Measurements from ENCODE around the gene OSBPL6.
"Not testable (repeated sequence)": the region's sequence is repeated elsewhere in the genome, so short reads cannot be mapped to it uniquely, and the experiment has no call there.

DNA sequence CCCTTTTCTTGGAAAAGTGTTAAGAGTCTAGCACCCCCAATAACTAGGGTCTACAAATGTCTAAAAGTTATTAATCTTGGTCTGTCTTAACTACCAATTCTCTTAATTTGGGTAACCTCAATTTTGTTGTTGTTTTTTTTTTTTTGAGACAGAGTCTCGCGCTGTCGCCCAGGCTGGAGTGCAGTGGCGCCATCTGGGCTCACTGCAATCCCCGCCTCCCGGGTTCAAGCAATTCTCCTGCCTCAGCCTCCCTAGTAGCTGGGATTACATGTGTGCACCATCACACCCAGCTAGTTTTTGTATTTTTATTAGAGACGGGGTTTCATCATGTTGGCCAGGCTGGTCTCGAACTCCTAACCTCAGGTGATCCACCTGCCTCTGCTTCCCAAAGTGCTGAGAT, 218.1 kb downstream of the OSBPL6 start:
- TF ChIP-seq CHD2 (IDR thresholded peaks at IDR 0.05; ENCODE audit: borderline replicate concordance, low read depth, low read length); KAT2A (conservative IDR thresholded peaks at IDR 0.05; ENCODE audit: control insufficient read depth, low read depth, low read length); JUNB (IDR thresholded peaks at IDR 0.05); YY1 (IDR thresholded peaks at IDR 0.05; ENCODE audit: low read depth, low read length); POLR2AphosphoS5 (IDR thresholded peaks at IDR 0.05; ENCODE audit: low read length); TCF12 (IDR thresholded peaks at IDR 0.05; ENCODE audit: low read depth, low read length); POLR2A (IDR thresholded peaks at IDR 0.05; ENCODE audit: low read depth, low read length): not testable (repeated sequence)
- TF ChIP-seq, protein P1, sequence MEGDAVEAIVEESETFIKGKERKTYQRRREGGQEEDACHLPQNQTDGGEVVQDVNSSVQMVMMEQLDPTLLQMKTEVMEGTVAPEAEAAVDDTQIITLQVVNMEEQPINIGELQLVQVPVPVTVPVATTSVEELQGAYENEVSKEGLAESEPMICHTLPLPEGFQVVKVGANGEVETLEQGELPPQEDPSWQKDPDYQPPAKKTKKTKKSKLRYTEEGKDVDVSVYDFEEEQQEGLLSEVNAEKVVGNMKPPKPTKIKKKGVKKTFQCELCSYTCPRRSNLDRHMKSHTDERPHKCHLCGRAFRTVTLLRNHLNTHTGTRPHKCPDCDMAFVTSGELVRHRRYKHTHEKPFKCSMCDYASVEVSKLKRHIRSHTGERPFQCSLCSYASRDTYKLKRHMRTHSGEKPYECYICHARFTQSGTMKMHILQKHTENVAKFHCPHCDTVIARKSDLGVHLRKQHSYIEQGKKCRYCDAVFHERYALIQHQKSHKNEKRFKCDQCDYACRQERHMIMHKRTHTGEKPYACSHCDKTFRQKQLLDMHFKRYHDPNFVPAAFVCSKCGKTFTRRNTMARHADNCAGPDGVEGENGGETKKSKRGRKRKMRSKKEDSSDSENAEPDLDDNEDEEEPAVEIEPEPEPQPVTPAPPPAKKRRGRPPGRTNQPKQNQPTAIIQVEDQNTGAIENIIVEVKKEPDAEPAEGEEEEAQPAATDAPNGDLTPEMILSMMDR (IDR thresholded peaks at IDR 0.05 in 2 of 3, conservative IDR thresholded peaks at IDR 0.05 in 1 of 3; ENCODE audit: control insufficient read depth in 2 of 3, extremely low read depth in 1 of 3, insufficient read depth in 1 of 3, low read depth in 3 of 3, low read length in 3 of 3) = not testable (repeated sequence)
- TF ChIP-seq, protein P2, sequence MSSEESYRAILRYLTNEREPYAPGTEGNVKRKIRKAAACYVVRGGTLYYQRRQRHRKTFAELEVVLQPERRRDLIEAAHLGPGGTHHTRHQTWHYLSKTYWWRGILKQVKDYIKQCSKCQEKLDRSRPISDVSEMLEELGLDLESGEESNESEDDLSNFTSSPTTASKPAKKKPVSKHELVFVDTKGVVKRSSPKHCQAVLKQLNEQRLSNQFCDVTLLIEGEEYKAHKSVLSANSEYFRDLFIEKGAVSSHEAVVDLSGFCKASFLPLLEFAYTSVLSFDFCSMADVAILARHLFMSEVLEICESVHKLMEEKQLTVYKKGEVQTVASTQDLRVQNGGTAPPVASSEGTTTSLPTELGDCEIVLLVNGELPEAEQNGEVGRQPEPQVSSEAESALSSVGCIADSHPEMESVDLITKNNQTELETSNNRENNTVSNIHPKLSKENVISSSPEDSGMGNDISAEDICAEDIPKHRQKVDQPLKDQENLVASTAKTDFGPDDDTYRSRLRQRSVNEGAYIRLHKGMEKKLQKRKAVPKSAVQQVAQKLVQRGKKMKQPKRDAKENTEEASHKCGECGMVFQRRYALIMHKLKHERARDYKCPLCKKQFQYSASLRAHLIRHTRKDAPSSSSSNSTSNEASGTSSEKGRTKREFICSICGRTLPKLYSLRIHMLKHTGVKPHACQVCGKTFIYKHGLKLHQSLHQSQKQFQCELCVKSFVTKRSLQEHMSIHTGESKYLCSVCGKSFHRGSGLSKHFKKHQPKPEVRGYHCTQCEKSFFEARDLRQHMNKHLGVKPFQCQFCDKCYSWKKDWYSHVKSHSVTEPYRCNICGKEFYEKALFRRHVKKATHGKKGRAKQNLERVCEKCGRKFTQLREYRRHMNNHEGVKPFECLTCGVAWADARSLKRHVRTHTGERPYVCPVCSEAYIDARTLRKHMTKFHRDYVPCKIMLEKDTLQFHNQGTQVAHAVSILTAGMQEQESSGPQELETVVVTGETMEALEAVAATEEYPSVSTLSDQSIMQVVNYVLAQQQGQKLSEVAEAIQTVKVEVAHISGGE (CRISPR knock-in tag; IDR thresholded peaks at IDR 0.05) = not testable (repeated sequence)
- TF ChIP-seq, protein P3, sequence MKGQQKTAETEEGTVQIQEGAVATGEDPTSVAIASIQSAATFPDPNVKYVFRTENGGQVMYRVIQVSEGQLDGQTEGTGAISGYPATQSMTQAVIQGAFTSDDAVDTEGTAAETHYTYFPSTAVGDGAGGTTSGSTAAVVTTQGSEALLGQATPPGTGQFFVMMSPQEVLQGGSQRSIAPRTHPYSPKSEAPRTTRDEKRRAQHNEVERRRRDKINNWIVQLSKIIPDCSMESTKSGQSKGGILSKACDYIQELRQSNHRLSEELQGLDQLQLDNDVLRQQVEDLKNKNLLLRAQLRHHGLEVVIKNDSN (IDR thresholded peaks at IDR 0.05; ENCODE audit: borderline replicate concordance, extremely low read length, insufficient read depth, low read depth, low read length) = not testable (repeated sequence)
- TF ChIP-seq, protein P4, sequence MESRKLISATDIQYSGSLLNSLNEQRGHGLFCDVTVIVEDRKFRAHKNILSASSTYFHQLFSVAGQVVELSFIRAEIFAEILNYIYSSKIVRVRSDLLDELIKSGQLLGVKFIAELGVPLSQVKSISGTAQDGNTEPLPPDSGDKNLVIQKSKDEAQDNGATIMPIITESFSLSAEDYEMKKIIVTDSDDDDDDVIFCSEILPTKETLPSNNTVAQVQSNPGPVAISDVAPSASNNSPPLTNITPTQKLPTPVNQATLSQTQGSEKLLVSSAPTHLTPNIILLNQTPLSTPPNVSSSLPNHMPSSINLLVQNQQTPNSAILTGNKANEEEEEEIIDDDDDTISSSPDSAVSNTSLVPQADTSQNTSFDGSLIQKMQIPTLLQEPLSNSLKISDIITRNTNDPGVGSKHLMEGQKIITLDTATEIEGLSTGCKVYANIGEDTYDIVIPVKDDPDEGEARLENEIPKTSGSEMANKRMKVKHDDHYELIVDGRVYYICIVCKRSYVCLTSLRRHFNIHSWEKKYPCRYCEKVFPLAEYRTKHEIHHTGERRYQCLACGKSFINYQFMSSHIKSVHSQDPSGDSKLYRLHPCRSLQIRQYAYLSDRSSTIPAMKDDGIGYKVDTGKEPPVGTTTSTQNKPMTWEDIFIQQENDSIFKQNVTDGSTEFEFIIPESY (IDR thresholded peaks at IDR 0.05) = peak; percentile 80; the same call in 1 of the 2 replicates
- TF ChIP-seq, protein P5, sequence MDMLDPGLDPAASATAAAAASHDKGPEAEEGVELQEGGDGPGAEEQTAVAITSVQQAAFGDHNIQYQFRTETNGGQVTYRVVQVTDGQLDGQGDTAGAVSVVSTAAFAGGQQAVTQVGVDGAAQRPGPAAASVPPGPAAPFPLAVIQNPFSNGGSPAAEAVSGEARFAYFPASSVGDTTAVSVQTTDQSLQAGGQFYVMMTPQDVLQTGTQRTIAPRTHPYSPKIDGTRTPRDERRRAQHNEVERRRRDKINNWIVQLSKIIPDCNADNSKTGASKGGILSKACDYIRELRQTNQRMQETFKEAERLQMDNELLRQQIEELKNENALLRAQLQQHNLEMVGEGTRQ (IDR thresholded peaks at IDR 0.05; ENCODE audit: borderline replicate concordance, low read depth, low read length) = not testable (repeated sequence)
